ENCODE measurements around the gene GSPT1.

- no peak for TF ChIP-seq CHD4 (IDR thresholded peaks at IDR 0.05; ENCODE audit: borderline replicate concordance)
- no peak for TF ChIP-seq CTCF (IDR thresholded peaks at IDR 0.05)
- no peak for TF ChIP-seq ZFP36 (IDR thresholded peaks at IDR 0.05; ENCODE audit: borderline replicate concordance, partially characterized antibody)
- no peak for TF ChIP-seq MAX (IDR thresholded peaks at IDR 0.05)
- TF ChIP-seq RAD21 (conservative IDR thresholded peaks at IDR 0.05 in 1 of 2, IDR thresholded peaks at IDR 0.05 in 1 of 2), result no peak
- no peak for TF ChIP-seq ZNF302 (CRISPR knock-in tag; IDR thresholded peaks at IDR 0.05)
- no peak for TF ChIP-seq CEBPB (IDR thresholded peaks at IDR 0.05)
- no peak for TF ChIP-seq REST (IDR thresholded peaks at IDR 0.05)
- no peak for TF ChIP-seq NR3C1 (IDR thresholded peaks at IDR 0.05)
- TF ChIP-seq POLR2A (IDR thresholded peaks at IDR 0.05; ENCODE audit: low read length), result no peak
Observed at GRCh38 chr16:11916524-11917285, 949 bp upstream of the GSPT1 start.
